WTC11 (cell line): ENCODE data around the gene MRPL28. TPM values are rescaled to one million over a fixed set of nuclear protein-coding genes. Genes with fewer than 3 reads are reported as not detected.

Experiments used
- ATAC-seq: fragments of 200-7000 bp; cut with Tn5 transposase; 2 replicates; pipeline ENCODE4 v1.10.0; 2021; ENCODE audit warnings: mild to moderate bottlenecking, moderate library complexity
- CTCF ChIA-PET: fragments of 300-600 bp; sonication (Branson Sonifier 250); formaldehyde crosslinking; loops from one replicate; lab custom pipeline; 2021; ENCODE audit warnings: antibody characterized with exemption; lab: Charles Lee
- POLR2A ChIA-PET: fragments of 350-600 bp; sonication (Branson Sonifier 250); formaldehyde crosslinking; loops from one replicate; lab custom pipeline; 2021; ENCODE audit warnings: antibody characterized with exemption; lab: Charles Lee
- DNase-seq: peaks from one replicate; pipeline ENCODE4 v3.0.0; 2021; ENCODE audit warnings: low spot score
- H3K27ac Mint-ChIP-seq: 2 replicates; pipeline ENCODE4 v1.8.0; 2021; ENCODE audit warnings: mixed read lengths
- H3K27me3 Mint-ChIP-seq: 2 replicates; pipeline ENCODE4 v1.8.0; 2021; ENCODE audit warnings: low read depth, mild to moderate bottlenecking, moderate library complexity, mixed read lengths
- H3K36me3 Mint-ChIP-seq: 2 replicates; pipeline ENCODE4 v1.8.0; 2021; ENCODE audit warnings: mixed read lengths
- H3K4me1 Mint-ChIP-seq: 2 replicates; pipeline ENCODE4 v1.8.0; 2022; ENCODE audit warnings: mixed read lengths
- H3K4me3 Mint-ChIP-seq: 2 replicates; pipeline ENCODE4 v1.8.0; 2021; ENCODE audit warnings: mild to moderate bottlenecking, moderate library complexity, mixed read lengths
- H3K9me3 Mint-ChIP-seq: 2 replicates; pipeline ENCODE4 v1.8.0; 2021; ENCODE audit warnings: mixed read lengths
- CBFB ChIP-seq: sonication (generic); formaldehyde crosslinking; IDR thresholded peaks from 2 replicates; pipeline ENCODE4 v1.8.1; 2022; ENCODE audit warnings: mild to moderate bottlenecking, low read depth, missing genetic modification reagents
- CDX4 ChIP-seq: fragments of 250-450 bp; sonication (Bioruptor Pico); IDR thresholded peaks from 2 replicates; pipeline ENCODE4 v1.9.0; 2021; ENCODE audit warnings: moderate library complexity, mild to moderate bottlenecking, inconsistent platforms, borderline replicate concordance
- CREM ChIP-seq: sonication (generic); formaldehyde crosslinking; IDR thresholded peaks from 2 replicates; pipeline ENCODE4 v1.8.1; 2022; ENCODE audit warnings: mild to moderate bottlenecking, missing genetic modification reagents, moderate library complexity
- EMX1 ChIP-seq: fragments of 250-450 bp; sonication (Bioruptor Pico); IDR thresholded peaks from 2 replicates; pipeline ENCODE4 v1.8.0; 2021; ENCODE audit warnings: mild to moderate bottlenecking
- FOXP1 ChIP-seq: sonication (generic); formaldehyde crosslinking; IDR thresholded peaks from 2 replicates; pipeline ENCODE4 v1.8.0; 2022; ENCODE audit warnings: missing genetic modification reagents, mild to moderate bottlenecking, moderate library complexity, borderline replicate concordance
- GRHL2 ChIP-seq: fragments of 250-450 bp; sonication (Bioruptor Pico); IDR thresholded peaks from 2 replicates; pipeline ENCODE4 v1.8.0; 2022; ENCODE audit warnings: mild to moderate bottlenecking, moderate library complexity; ENCODE audit not compliant: insufficient replicate concordance, severe bottlenecking
- JUN ChIP-seq: sonication (generic); formaldehyde crosslinking; IDR thresholded peaks from 2 replicates; pipeline ENCODE4 v1.8.0; 2023; ENCODE audit warnings: mild to moderate bottlenecking, missing genetic modification reagents
- OVOL2 ChIP-seq: fragments of 250-450 bp; sonication (Bioruptor Pico); IDR thresholded peaks from 2 replicates; pipeline ENCODE4 v1.9.0; 2021; ENCODE audit warnings: mild to moderate bottlenecking, borderline replicate concordance
- PRDM15 ChIP-seq: sonication (generic); formaldehyde crosslinking; IDR thresholded peaks from 2 replicates; pipeline ENCODE4 v1.8.0; 2022; ENCODE audit warnings: missing genetic modification reagents
- PRRX2 ChIP-seq: fragments of 250-450 bp; sonication (Bioruptor Pico); IDR thresholded peaks from 2 replicates; pipeline ENCODE4 v1.8.0; 2021; ENCODE audit warnings: mild to moderate bottlenecking
- RORB ChIP-seq: fragments of 250-450 bp; sonication (Bioruptor Pico); IDR thresholded peaks from 2 replicates; pipeline ENCODE4 v1.9.0; 2021; ENCODE audit warnings: mild to moderate bottlenecking
- ZNF396 ChIP-seq: fragments of 250-450 bp; sonication (Bioruptor Pico); IDR thresholded peaks from 2 replicates; pipeline ENCODE4 v1.8.0; 2021; ENCODE audit warnings: mild to moderate bottlenecking, moderate library complexity, borderline replicate concordance
- ZNF423 ChIP-seq: fragments of 250-450 bp; sonication (Bioruptor Pico); IDR thresholded peaks from 2 replicates; pipeline ENCODE4 v2.1.2; 2022; ENCODE audit warnings: mild to moderate bottlenecking, moderate library complexity
- total RNA-seq: library from RNA; stranded (reverse); gene quantifications from 3 replicates; pipeline ENCODE4 v1.2.3, GENCODE V29; 2021
- TF ChIP-seq, protein P1 (sequence below): sonication (generic); formaldehyde crosslinking; IDR thresholded peaks from 2 replicates; pipeline ENCODE4 v1.8.1; 2022; ENCODE audit warnings: mild to moderate bottlenecking, moderate library complexity, missing genetic modification reagents
- TF ChIP-seq, protein P2 (sequence below): fragments of 250-450 bp; sonication (Bioruptor Pico); IDR thresholded peaks from 2 replicates; pipeline ENCODE4 v1.9.0; 2021; ENCODE audit warnings: mild to moderate bottlenecking
- TF ChIP-seq, protein P3 (sequence below): fragments of 250-450 bp; sonication (Bioruptor Pico); IDR thresholded peaks from 2 replicates; pipeline ENCODE4 v2.1.2; 2022; ENCODE audit warnings: mild to moderate bottlenecking, moderate library complexity
- TF ChIP-seq, protein P4 (sequence below): sonication (generic); formaldehyde crosslinking; IDR thresholded peaks from 2 replicates; pipeline ENCODE4 v1.8.0; 2023; ENCODE audit warnings: missing genetic modification reagents

The MRPL28 gene
- total RNA-seq, 1 experiment from 2014 or later = 119 TPM

GRCh38 chr16:401468-402348 lies 31.4 kb upstream of the MRPL28 start, which contains the start of gene DECR2 (continued):
- TF ChIP-seq, protein P1, sequence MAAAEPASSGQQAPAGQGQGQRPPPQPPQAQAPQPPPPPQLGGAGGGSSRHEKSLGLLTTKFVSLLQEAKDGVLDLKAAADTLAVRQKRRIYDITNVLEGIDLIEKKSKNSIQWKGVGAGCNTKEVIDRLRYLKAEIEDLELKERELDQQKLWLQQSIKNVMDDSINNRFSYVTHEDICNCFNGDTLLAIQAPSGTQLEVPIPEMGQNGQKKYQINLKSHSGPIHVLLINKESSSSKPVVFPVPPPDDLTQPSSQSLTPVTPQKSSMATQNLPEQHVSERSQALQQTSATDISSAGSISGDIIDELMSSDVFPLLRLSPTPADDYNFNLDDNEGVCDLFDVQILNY (CRISPR knock-in tag) = 0 out of 2 replicates have a peak, but pooled peaks have one; percentile 6
- peak; percentile 66 for TF ChIP-seq FOXP1 (CRISPR knock-in tag)
- TF ChIP-seq, protein P2, sequence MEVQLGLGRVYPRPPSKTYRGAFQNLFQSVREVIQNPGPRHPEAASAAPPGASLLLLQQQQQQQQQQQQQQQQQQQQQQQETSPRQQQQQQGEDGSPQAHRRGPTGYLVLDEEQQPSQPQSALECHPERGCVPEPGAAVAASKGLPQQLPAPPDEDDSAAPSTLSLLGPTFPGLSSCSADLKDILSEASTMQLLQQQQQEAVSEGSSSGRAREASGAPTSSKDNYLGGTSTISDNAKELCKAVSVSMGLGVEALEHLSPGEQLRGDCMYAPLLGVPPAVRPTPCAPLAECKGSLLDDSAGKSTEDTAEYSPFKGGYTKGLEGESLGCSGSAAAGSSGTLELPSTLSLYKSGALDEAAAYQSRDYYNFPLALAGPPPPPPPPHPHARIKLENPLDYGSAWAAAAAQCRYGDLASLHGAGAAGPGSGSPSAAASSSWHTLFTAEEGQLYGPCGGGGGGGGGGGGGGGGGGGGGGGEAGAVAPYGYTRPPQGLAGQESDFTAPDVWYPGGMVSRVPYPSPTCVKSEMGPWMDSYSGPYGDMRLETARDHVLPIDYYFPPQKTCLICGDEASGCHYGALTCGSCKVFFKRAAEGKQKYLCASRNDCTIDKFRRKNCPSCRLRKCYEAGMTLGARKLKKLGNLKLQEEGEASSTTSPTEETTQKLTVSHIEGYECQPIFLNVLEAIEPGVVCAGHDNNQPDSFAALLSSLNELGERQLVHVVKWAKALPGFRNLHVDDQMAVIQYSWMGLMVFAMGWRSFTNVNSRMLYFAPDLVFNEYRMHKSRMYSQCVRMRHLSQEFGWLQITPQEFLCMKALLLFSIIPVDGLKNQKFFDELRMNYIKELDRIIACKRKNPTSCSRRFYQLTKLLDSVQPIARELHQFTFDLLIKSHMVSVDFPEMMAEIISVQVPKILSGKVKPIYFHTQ (CRISPR knock-in tag) = 0 out of 2 replicates have a peak, but pooled peaks have one; percentile 30
- peak; percentile 87 for TF ChIP-seq PRRX2
- TF ChIP-seq, all 79 proteins: peak for 19

- DNase-seq (no peak), ATAC-seq (no peak)
- peaks cover 25% of the 10 kb centered on the region for H3K4me1 Mint-ChIP-seq
- peaks cover 3% of the 10 kb centered on the region; the same call in 1 of the 2 replicates for H3K27me3 Mint-ChIP-seq
- TF ChIP-seq, protein P3, sequence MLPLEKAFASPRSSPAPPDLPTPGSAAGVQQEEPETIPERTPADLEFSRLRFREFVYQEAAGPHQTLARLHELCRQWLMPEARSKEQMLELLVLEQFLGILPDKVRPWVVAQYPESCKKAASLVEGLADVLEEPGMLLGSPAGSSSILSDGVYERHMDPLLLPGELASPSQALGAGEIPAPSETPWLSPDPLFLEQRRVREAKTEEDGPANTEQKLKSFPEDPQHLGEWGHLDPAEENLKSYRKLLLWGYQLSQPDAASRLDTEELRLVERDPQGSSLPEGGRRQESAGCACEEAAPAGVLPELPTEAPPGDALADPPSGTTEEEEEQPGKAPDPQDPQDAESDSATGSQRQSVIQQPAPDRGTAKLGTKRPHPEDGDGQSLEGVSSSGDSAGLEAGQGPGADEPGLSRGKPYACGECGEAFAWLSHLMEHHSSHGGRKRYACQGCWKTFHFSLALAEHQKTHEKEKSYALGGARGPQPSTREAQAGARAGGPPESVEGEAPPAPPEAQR (CRISPR knock-in tag) = no peak
- TF ChIP-seq EMX1 (CRISPR knock-in tag) (no peak), ZNF396 (CRISPR knock-in tag) (no peak), CDX4 (no peak), ZNF423 (CRISPR knock-in tag) (no peak), OVOL2 (CRISPR knock-in tag) (no peak), JUN (CRISPR knock-in tag) (no peak), GRHL2 (no peak), CBFB (CRISPR knock-in tag) (no peak), RORB (CRISPR knock-in tag) (no peak), CREM (CRISPR knock-in tag) (no peak), PRDM15 (CRISPR knock-in tag) (no peak)
- TF ChIP-seq, protein P4, sequence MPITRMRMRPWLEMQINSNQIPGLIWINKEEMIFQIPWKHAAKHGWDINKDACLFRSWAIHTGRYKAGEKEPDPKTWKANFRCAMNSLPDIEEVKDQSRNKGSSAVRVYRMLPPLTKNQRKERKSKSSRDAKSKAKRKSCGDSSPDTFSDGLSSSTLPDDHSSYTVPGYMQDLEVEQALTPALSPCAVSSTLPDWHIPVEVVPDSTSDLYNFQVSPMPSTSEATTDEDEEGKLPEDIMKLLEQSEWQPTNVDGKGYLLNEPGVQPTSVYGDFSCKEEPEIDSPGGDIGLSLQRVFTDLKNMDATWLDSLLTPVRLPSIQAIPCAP = no peak
- peak overlapping the region; percentile 74 for H3K4me3 Mint-ChIP-seq
- peak overlapping the region; percentile 92; the same call in 1 of the 2 replicates for H3K27ac Mint-ChIP-seq
- H3K36me3 Mint-ChIP-seq = peaks cover 5% of the 10 kb centered on the region; the same call in 1 of the 2 replicates
- no peaks in the 10 kb centered on the region for H3K9me3 Mint-ChIP-seq
- ChIA-PET CTCF (no interaction called here), POLR2A (interaction anchor here (0.7 to 0.9 kb wide), 4 partner anchors 14 to 91 kb away, joined by 3 to 5 read pairs (median 3); no protein-coding TSS in a partner anchor)
Observed at GRCh38 chr16:400061-400591, 29.8 kb upstream of the MRPL28 start.
